K562 treated with DMSO at 1 percent for 24 hours (cell line): Measurements from ENCODE around the gene CHSY1. TPM values are rescaled to one million over a fixed set of nuclear protein-coding genes. Genes with fewer than 3 reads are reported as not detected.

Source experiments
- total RNA-seq: library from RNA; unstranded; fragments of 300-600 nt; gene quantifications from 2 replicates; pipeline ENCODE4 v1.2.3, GENCODE V29; 2022; ENCODE audit warnings: low read depth; ENCODE audit not compliant: insufficient read depth

The CHSY1 gene
- total RNA-seq, result 11.3 and 11.8 TPM in 2 replicates

GRCh38 chr15:101251830-101252820 is at the start of gene CHSY1:
CHSY1 (minus strand) TSS chr15:101252048; CDS start chr15:101251456, 592 bp downstream.

GRCh38 chr15:101294731-101295606 is 43.1 kb upstream of the CHSY1 start, which contains the start of gene SNRPA1:
SNRPA1 (minus strand) TSS chr15:101295248; CDS start chr15:101295178, 70 bp downstream.

GRCh38 chr15:101277038-101277822 is 25.4 kb upstream of the CHSY1 start, which contains the start of gene SELENOS:
SELENOS (minus strand) TSS chr15:101277485; CDS start chr15:101277417, 68 bp downstream.

Other genes with a start within 250 kb of the CHSY1 start
- gene SELENOS, start 25.4 kb upstream of the CHSY1 start, total RNA-seq, result 64.1 and 69.2 TPM in 2 replicates
- 61.3 and 69.8 TPM in 2 replicates for gene SNRPA1, start 43.2 kb upstream of the CHSY1 start, total RNA-seq
- 12.4 and 16.9 TPM in 2 replicates for gene PCSK6, start 237.7 kb upstream of the CHSY1 start, total RNA-seq